ENCODE data around the gene CD248.
A peak's percentile ranks its signal among the peaks of the same experiment; 100 is the strongest.

CD248 gene

GRCh38 chr11:66340596-66341501, 24.0 kb upstream of the CD248 start:
- no peak for DNase-seq

- DNase-seq, result no peak
These were observed 23.0 kb upstream of the CD248 start for GRCh38 chr11:66339686-66340483.

DNA sequence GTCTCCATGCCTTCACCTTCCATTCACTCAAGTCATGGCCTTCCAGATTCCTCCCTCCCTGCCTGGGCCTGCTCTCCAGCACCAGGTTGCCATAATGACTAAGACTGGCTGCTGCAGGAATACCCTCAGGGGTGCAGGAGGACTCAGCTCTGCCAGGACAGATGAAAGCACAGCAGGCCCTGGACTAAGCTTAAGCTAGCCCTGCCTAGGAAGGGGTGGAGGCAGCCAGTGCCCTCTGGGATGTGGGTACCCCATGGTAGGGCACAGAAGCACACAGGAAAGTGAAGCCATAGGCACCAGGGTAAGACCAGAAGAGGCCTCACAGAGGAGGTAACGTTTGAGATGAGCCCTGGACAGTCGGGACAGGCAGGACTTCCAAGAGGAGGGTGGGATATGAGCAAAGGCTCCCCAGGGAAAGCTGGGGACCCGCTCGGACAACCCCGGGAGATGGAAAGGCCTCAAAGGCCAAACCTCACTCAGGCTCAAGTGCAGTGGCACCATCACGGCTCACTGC, 22.4 kb upstream of the CD248 start:
- no peak for DNase-seq

- DNase-seq, result no peak
These were observed 21.7 kb upstream of the CD248 start for GRCh38 chr11:66338276-66339161.

DNA sequence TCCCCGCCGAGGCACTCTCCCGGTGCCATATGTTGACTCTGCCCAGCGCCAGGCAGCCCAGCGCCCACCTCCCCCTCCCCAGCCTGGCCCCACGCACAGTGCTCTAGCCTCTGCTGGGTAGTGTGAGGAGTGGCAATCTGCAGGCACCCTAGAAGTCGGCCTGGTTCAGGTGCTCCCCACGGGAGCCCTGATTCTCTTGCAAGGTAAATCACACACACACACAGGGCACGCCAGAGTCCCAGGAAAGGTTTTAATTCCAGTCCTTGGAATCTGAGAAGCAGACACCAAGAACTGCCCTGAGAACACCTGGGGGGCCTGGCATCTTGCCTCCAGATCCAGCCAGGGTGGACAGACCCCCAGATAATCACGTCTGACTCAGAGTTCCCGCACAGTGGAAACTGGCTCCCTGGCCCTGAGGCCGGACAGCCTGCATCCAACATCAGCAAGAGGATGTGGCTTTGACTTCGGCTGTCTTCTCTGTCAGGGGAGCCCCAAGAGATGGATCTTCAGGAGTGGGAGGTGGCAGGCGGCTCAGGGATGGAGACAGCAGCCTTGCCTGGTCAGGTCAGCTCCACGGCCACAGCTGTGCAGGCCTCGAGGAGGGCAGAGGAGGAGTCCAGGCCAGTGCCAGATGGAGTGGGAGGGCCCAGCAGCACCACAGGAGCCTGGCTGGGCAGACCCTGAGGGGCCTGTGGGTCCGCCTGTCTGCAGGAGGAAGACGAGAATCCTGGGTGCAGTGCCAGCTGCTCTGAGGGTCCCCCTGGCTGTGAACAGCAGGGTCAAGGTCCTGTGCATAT, 20.5 kb upstream of the CD248 start:
- DNase-seq, result no peak

DNA sequence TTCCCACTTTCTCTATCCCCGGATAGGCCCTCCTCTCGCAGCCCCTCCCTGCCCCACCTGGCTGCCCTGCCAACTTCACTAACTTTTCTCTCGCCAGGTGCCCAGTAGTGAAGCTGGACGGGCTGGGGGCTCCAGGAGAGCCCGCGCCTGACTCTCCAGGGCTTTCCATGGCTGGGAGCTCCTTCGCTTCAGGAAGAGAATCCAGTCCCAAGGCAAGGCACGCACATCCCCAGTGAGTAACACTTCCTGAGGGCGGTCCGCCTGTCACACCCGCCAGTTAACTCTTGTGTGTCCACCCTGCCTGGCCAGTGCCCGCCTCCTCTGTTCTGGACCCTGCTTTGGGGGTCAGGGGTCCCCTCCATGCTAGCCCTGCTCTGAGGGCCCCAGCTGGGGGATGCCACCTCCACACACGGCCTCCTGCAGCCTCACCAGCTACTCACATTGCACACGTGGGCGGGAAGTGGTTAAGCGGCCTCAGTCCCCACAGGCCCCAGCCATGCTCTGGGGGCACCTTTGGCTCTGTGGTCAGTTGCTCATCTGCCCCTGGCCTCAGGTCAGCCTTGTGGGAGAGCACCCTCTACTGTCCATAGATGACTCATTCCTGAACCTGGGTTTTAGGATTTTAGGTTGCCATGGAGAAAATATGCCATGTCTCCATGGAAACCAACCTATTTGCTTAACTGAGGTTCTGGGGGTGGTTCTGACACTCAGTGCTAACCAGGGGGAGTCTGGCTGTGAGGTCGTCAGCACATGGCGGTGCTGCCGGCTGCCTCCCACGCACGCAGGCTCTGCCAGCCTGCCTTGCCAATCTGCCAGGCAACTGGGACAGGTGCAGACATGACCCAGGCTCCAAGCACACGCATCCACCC, 19.6 kb upstream of the CD248 start, which contains the start of gene RIN1:
Gene RIN1, minus strand, starts transcription at position 201 of the 869 bp plus-strand sequence. Its CDS starts 32 bp downstream, at position 169.
- DNase-seq, result peak; percentile 49 to 53

DNA sequence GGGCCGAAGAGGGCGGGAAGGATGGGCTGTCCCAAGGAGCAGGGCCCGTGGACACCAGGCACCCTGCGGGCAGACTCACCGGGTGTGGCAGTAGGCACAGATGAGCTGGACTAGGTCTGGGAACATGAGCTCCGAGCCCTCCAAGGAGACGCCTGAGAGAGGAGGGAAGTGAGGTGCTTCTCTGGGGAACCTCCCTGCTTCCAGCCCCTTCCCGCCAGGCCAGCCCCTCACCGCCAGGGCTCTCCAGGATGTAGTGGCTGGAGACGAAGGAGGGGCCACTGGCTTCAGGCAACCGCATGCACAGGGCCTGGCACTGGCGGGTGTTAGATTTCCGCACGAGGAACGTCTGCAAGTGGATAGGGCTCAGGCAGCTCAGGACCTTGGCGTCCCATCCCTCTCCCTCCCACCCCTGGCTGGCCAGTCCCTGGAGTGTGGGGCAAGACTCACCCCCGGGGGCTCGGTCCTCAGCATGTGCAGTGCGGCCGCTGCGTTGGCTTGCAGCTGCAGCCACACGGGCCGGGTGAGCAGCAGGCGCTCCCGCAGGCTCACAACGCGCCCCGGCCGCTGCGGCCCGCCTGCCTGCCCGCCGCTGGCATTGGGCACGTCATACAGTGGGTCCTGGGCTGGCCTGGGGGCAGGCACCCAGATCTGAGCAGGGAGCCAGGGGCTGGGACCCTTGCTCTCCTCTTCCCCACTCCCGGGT, 18.8 kb upstream of the CD248 start:
- no peak for DNase-seq

GRCh38 chr11:66334605-66335442, 18.0 kb upstream of the CD248 start:
- DNase-seq, result peak in 1 of 2 donors; percentile 20

- DNase-seq, result no peak
These were observed 17.2 kb upstream of the CD248 start for GRCh38 chr11:66333896-66334604.

GRCh38 chr11:66333220-66333877, 16.5 kb upstream of the CD248 start:
- DNase-seq, result no peak

GRCh38 chr11:66332371-66333219, 15.8 kb upstream of the CD248 start:
- no peak for DNase-seq

DNA sequence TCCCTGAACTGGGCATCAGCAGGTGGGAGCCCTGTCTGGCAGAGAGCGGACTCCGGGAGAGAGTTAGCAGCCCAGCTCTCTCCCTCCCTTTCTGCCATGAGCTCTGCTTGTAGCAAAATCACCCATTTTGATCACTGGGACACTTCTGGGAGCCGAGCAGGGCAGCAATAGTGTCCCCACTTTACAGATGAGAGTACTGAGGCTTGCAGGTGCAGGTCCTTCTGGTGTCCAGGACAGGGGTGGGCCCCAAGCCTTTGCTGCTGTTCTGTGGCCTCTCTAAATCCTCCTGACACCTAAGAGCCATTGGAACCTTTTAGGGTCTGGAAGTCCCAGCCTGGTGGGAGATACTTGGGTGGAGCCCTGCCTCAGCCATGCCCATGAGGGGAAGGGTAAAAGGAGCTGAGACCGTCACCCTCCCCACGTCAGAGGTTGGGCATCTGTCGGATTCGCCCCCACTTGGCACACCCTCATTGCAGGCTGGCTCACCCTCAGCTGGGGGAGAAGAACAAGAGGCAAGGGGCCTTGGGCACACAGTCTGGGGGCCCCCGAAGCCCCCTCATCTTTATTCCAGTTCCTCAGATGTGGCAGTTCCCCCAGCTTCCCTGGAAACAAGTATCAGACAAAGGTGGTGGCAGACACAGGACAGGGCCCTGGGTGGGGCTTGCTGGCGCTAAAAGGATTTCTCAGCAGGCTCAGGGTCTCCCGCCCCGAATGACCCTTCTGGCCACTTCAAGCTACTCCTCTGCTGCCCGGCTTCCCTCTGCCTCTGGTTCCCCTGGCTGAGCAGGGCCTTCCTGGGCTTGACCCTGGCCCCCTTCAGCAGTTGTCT, 14.9 kb upstream of the CD248 start:
- DNase-seq, result no peak

GRCh38 chr11:66330931-66331330, 14.1 kb upstream of the CD248 start:
- no peak for DNase-seq

DNA sequence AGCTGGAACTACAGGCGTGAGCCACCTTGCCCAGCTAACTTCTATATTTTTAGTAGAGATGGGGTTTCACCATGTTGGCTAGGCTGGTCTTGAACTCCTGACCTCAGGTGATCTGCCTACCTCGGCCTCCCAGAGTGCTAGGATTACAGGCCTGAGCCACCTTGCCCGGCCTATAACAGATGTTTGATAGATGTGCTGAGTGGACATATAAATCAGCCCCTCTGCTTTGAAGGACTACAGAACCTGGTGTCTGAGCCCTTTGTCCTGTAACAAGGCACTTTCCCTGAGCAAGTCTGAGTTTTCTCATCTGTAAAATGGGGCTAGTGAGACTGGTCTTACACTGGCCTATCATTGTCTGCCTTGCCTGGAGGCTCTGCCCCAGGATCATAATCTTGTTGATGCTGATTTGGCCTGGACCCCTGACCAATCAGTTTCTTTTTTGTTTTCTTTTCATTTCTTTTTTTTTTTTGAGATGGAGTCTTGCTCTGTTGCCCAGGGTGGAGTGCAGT, 12.4 kb upstream of the CD248 start:
- DNase-seq, result no peak

DNA sequence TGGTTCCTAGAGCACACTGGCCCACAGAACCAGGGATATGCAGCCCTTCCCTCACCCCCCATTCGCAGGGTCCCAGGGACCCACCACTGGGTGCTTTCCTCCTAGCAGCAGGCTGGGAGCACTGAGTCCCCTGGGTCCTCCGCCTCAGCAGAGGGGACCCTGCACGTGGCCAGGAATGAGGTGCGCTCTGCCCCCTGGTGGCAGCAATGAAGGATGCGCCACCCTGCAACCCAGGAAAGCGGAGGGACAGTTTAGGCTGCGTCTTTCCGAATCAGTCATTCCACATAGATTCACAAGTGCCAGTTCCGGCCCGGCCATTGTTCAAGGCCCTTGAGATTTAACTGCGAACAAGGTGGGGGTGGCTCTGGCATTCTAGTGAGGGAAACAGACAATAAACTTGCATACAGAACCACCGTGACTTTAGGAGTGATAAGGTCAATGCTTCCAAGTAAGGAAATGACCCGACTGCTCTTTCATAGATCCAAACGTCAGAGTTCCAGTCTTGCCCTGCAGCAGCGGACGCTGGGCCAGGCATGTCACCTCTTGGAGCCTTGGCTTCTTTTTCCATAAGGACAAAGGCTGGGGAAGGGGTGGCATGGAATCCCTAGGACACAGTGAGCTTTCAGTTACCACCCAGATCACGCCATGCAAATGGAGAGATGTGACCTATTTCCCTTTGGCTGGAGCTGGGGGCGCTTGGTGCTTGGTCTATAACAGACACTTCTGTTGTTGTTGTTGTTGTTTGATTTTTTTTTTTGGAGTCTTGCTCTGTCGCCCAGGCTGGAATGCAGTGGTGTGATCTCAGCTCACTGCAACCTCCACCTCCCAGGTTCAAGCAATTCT, 11.7 kb upstream of the CD248 start:
- DNase-seq, result peak; percentile 80 to 87

Measured in CD4-positive, alpha-beta T cell treated with Interferon alpha-2 for 1 hour (primary cell).